ENCODE results near the gene BEND5.

Gene BEND5

GRCh38 chr1:48730164-48730910 lies 46.4 kb downstream of the BEND5 start:
- no peak overlapping the region for H3K4me3 ChIP-seq (ENCODE audit: low read depth, low read length)
- DNase-seq (ENCODE audit: low read depth): no peak
- TF ChIP-seq CTCF (IDR thresholded peaks at IDR 0.05; ENCODE audit: low read depth, low read length): no peak
- no peak for TF ChIP-seq POLR2A (IDR thresholded peaks at IDR 0.05; ENCODE audit: extremely low read depth, insufficient read length)
- no peak for TF ChIP-seq MYC (IDR thresholded peaks at IDR 0.05; ENCODE audit: low read depth, low read length)
- TF ChIP-seq, protein P1, sequence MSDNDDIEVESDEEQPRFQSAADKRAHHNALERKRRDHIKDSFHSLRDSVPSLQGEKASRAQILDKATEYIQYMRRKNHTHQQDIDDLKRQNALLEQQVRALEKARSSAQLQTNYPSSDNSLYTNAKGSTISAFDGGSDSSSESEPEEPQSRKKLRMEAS (IDR thresholded peaks at IDR 0.05; ENCODE audit: low read depth, low read length): no peak

- DNase-seq (ENCODE audit: low read depth): no peak
- TF ChIP-seq MYC (IDR thresholded peaks at IDR 0.05; ENCODE audit: low read depth, low read length) (no peak), CTCF (IDR thresholded peaks at IDR 0.05; ENCODE audit: low read depth, low read length) (no peak), POLR2A (IDR thresholded peaks at IDR 0.05; ENCODE audit: extremely low read depth, insufficient read length) (no peak)
- TF ChIP-seq, protein P1 (IDR thresholded peaks at IDR 0.05; ENCODE audit: low read depth, low read length): no peak
- no peak overlapping the region for H3K4me3 ChIP-seq (ENCODE audit: low read depth, low read length)
These were observed 48.1 kb downstream of the BEND5 start for GRCh38 chr1:48728584-48728983.

GRCh38 chr1:48726557-48727215 lies 50.0 kb downstream of the BEND5 start:
- no peak overlapping the region for H3K4me3 ChIP-seq (ENCODE audit: low read depth, low read length)
- TF ChIP-seq CTCF (IDR thresholded peaks at IDR 0.05; ENCODE audit: low read depth, low read length) (no peak), POLR2A (IDR thresholded peaks at IDR 0.05; ENCODE audit: extremely low read depth, insufficient read length) (no peak), MYC (IDR thresholded peaks at IDR 0.05; ENCODE audit: low read depth, low read length) (no peak)
- TF ChIP-seq, protein P1 (IDR thresholded peaks at IDR 0.05; ENCODE audit: low read depth, low read length): no peak
- no peak for DNase-seq (ENCODE audit: low read depth)

DNA sequence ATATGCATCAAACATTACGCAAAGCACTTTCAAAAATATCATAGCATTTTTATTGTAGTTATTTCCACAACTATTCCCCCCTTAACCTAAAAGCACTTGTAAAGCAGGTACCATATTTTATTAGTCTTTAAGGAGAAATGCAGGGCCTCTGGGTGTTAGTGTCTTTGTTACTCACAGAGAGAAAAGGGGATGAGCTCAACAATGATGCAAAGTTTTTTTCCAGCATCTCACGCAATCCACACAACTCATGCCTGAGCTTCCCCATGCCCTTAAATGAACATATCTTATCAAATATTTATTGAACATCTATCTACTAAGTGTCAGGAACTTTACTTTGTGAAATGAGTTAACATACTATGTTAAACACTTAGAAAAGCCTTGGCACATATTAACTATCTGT lies 50.6 kb downstream of the BEND5 start:
- H3K4me3 ChIP-seq (ENCODE audit: low read depth, low read length): no peak overlapping the region
- no peak for DNase-seq (ENCODE audit: low read depth)
- no peak for TF ChIP-seq POLR2A (IDR thresholded peaks at IDR 0.05; ENCODE audit: extremely low read depth, insufficient read length)
- TF ChIP-seq MYC (IDR thresholded peaks at IDR 0.05; ENCODE audit: low read depth, low read length): no peak
- TF ChIP-seq, protein P1 (IDR thresholded peaks at IDR 0.05; ENCODE audit: low read depth, low read length): no peak
- TF ChIP-seq CTCF (IDR thresholded peaks at IDR 0.05; ENCODE audit: low read depth, low read length): no peak

- no peak for TF ChIP-seq POLR2A (IDR thresholded peaks at IDR 0.05; ENCODE audit: extremely low read depth, insufficient read length)
- TF ChIP-seq, protein P1 (IDR thresholded peaks at IDR 0.05; ENCODE audit: low read depth, low read length): no peak
- DNase-seq (ENCODE audit: low read depth): no peak
- H3K4me3 ChIP-seq (ENCODE audit: low read depth, low read length): no peak overlapping the region
These were observed 51.2 kb downstream of the BEND5 start for GRCh38 chr1:48725341-48726046.
